Hematopoietic multipotent progenitor cell treated with erythropoietin and hydrocortisone succinate and interleukin-3 and kit ligand, for 4 days (in vitro differentiated cells): Measurements from ENCODE around the gene SUSD3.
"Not testable (repeated sequence)": the region's sequence is repeated elsewhere in the genome, so short reads cannot be mapped to it uniquely, and the experiment has no call there.

Source experiments
- DNase-seq: peaks from one replicate; pipeline ENCODE4 v3.0.0-alpha.2; 2015

SUSD3 gene

GRCh38 chr9:93114169-93114983 is 55.9 kb downstream of the SUSD3 start:
- DNase-seq, result peak; percentile 91

GRCh38 chr9:93114984-93115335 is 56.5 kb downstream of the SUSD3 start:
- DNase-seq, result no peak

GRCh38 chr9:93115486-93116071 is 57.1 kb downstream of the SUSD3 start:
- DNase-seq, result peak; percentile 57

- DNase-seq, result peak; percentile 74
Measured at GRCh38 chr9:93116072-93116961, 57.8 kb downstream of the SUSD3 start.

- DNase-seq, result not testable (repeated sequence)
Measured at GRCh38 chr9:93117521-93117920, 59.0 kb downstream of the SUSD3 start.

- no peak for DNase-seq
Measured at GRCh38 chr9:93117924-93118862, 59.7 kb downstream of the SUSD3 start.

GRCh38 chr9:93118863-93119702 is 60.6 kb downstream of the SUSD3 start:
- DNase-seq, result no peak

GRCh38 chr9:93119703-93119952 is 61.1 kb downstream of the SUSD3 start:
- no peak for DNase-seq

- peak; percentile 96 for DNase-seq
Measured at GRCh38 chr9:93119953-93120845, 61.7 kb downstream of the SUSD3 start.

- no peak for DNase-seq
Measured at GRCh38 chr9:93120846-93121315, 62.4 kb downstream of the SUSD3 start.

- no peak for DNase-seq
Measured at GRCh38 chr9:93121316-93122241, 63.1 kb downstream of the SUSD3 start.

- DNase-seq, result no peak
Measured at GRCh38 chr9:93122721-93123221, 64.3 kb downstream of the SUSD3 start.

GRCh38 chr9:93123561-93124283 is 65.2 kb downstream of the SUSD3 start:
- DNase-seq, result peak; percentile 62

GRCh38 chr9:93124793-93125192 is 66.3 kb downstream of the SUSD3 start:
- no peak for DNase-seq

- no peak for DNase-seq
Measured at GRCh38 chr9:93125331-93125894, 66.9 kb downstream of the SUSD3 start.

- no peak for DNase-seq
Measured at GRCh38 chr9:93126151-93126781, 67.8 kb downstream of the SUSD3 start.

- DNase-seq, result peak; percentile 28
Measured at GRCh38 chr9:93126825-93127368, 68.4 kb downstream of the SUSD3 start.
